T-helper 2 cell treated with Interferon-gamma antibody and Interleukin-4, amounts not matched to agents 5 μg/mL and 100 μg/mL, for 36 hours (primary cell): ENCODE measurements around the gene PDGFD.

Experiments
- DNase-seq: peaks from one replicate; pipeline ENCODE4 v3.0.0; 2021; ENCODE audit warnings: low spot score
- H3K27ac Mint-ChIP-seq: one replicate; pipeline ENCODE4 v1.8.0; 2021; ENCODE audit warnings: mild to moderate bottlenecking, mixed read lengths
- H3K27me3 Mint-ChIP-seq: one replicate; pipeline ENCODE4 v1.8.0; 2021; ENCODE audit warnings: low read depth, mixed read lengths
- H3K36me3 Mint-ChIP-seq: one replicate; pipeline ENCODE4 v1.8.0; 2021; ENCODE audit warnings: low read depth, mixed read lengths
- H3K4me1 Mint-ChIP-seq: one replicate; pipeline ENCODE4 v1.8.0; 2021; ENCODE audit warnings: low read depth, mixed read lengths
- H3K4me3 Mint-ChIP-seq: one replicate; pipeline ENCODE4 v1.8.0; 2022; ENCODE audit warnings: mild to moderate bottlenecking, moderate library complexity, mixed read lengths
- H3K9me3 Mint-ChIP-seq: one replicate; pipeline ENCODE4 v1.8.0; 2021; ENCODE audit warnings: mixed read lengths

PDGFD gene

DNA sequence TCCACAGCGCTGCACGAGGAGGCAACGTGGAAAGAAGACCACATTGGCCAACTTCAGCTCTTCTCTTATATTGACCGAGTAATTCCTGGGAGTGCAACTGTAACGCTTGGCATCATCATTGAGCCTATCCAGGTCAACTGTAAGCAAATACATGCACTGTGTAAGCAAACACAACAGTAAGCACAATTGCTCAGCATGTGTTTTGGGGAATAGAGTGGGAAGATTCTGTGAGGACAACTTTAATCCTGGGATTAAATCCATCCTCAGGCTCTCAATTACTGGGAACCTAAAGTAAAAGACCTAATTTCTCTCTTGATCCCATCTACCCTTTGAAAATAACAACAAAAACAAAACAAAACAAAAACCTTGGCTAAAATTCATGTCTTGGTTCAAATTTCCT is 237.0 kb downstream of the PDGFD start:
- Mint-ChIP-seq H3K27me3 (no peaks in the 10 kb centered on the region), H3K9me3 (no peaks in the 10 kb centered on the region), H3K27ac (no peak overlapping the region), H3K4me1 (no peaks in the 10 kb centered on the region), H3K4me3 (no peak overlapping the region), H3K36me3 (no peaks in the 10 kb centered on the region)
- DNase-seq, result no peak

- Mint-ChIP-seq H3K9me3 (no peaks in the 10 kb centered on the region), H3K4me1 (no peaks in the 10 kb centered on the region), H3K27ac (no peak overlapping the region), H3K4me3 (no peak overlapping the region), H3K27me3 (no peaks in the 10 kb centered on the region), H3K36me3 (no peaks in the 10 kb centered on the region)
- DNase-seq, result no peak
Measured at GRCh38 chr11:103924166-103925013, 239.6 kb downstream of the PDGFD start.

DNA sequence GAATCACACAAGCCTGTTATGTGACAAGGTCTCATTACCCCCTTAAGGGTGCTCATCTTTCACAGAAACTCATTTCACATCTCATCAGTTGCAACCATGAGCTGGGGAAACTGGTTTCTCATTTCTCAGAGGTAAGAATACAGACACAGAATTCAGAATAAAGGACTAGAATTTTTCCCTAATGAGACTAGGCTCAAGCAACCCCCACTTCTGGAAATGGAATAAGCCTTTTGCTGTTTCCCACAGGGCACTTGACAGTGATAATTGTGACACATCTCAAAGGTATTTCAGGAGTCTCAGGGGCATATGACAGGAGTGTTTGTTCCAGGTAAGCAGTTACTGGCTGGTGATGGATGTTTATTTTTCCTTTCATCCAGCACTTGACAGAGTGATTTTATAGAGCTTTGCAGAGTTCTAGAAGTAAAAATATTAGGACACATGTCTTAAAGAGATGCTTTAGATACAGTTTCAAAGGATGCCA is 240.5 kb downstream of the PDGFD start:
- no peak for DNase-seq
- Mint-ChIP-seq H3K27ac (no peak overlapping the region), H3K9me3 (no peaks in the 10 kb centered on the region), H3K27me3 (no peaks in the 10 kb centered on the region), H3K4me1 (no peaks in the 10 kb centered on the region), H3K4me3 (no peak overlapping the region), H3K36me3 (no peaks in the 10 kb centered on the region)

- Mint-ChIP-seq H3K4me1 (no peaks in the 10 kb centered on the region), H3K27me3 (no peaks in the 10 kb centered on the region), H3K9me3 (no peaks in the 10 kb centered on the region), H3K36me3 (no peaks in the 10 kb centered on the region), H3K4me3 (no peak overlapping the region), H3K27ac (no peak overlapping the region)
- DNase-seq, result no peak
Measured at GRCh38 chr11:103920933-103921332, 243.0 kb downstream of the PDGFD start.

DNA sequence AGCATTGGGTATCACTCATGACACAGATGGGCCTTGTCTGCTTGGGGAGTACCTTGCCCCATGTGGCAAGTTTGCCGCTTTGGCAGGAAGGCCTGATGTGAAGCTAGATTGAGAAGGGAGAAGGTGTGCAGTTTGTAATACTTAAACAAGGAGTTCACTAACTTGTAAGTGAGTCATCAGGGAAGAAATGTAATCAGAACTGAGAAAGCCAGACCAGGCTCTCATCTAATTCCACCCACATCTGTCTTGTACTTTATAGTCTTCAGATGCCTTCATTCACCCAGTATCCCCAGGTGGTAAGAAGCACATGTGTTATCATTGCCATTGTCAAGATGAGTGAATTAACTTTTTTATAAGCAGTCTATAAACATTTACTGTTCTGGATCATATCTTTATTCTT is 243.5 kb downstream of the PDGFD start:
- DNase-seq, result no peak
- no peaks in the 10 kb centered on the region for H3K4me1 Mint-ChIP-seq
- H3K27me3 Mint-ChIP-seq, result no peaks in the 10 kb centered on the region
- no peak overlapping the region for H3K27ac Mint-ChIP-seq
- no peaks in the 10 kb centered on the region for H3K9me3 Mint-ChIP-seq
- H3K4me3 Mint-ChIP-seq, result no peak overlapping the region
- no peaks in the 10 kb centered on the region for H3K36me3 Mint-ChIP-seq

DNA sequence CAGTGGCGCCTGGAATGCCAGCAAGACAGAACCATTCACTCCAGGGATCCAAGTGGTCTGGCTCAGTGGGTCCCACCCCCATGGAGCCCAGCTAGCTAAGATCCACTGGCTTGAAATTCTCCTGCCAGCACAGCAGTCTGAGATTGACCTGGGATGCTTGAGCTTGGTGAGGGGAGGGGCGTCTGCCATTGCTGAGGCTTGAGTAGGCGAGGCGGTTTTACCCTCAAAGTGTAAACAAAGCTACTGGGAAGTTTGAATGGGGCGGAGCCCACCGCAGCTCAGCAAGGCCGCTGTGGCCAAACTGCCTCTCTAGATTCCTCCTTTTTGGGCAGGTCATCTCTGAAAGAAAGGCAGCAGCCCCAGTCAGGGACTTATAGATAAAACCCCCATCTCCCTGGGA is 253.2 kb downstream of the PDGFD start:
- Mint-ChIP-seq H3K36me3 (no peaks in the 10 kb centered on the region), H3K4me1 (no peaks in the 10 kb centered on the region), H3K27ac (no peak overlapping the region), H3K27me3 (no peaks in the 10 kb centered on the region), H3K4me3 (no peak overlapping the region), H3K9me3 (peaks cover 22% of the 10 kb centered on the region)
- no peak for DNase-seq

DNA sequence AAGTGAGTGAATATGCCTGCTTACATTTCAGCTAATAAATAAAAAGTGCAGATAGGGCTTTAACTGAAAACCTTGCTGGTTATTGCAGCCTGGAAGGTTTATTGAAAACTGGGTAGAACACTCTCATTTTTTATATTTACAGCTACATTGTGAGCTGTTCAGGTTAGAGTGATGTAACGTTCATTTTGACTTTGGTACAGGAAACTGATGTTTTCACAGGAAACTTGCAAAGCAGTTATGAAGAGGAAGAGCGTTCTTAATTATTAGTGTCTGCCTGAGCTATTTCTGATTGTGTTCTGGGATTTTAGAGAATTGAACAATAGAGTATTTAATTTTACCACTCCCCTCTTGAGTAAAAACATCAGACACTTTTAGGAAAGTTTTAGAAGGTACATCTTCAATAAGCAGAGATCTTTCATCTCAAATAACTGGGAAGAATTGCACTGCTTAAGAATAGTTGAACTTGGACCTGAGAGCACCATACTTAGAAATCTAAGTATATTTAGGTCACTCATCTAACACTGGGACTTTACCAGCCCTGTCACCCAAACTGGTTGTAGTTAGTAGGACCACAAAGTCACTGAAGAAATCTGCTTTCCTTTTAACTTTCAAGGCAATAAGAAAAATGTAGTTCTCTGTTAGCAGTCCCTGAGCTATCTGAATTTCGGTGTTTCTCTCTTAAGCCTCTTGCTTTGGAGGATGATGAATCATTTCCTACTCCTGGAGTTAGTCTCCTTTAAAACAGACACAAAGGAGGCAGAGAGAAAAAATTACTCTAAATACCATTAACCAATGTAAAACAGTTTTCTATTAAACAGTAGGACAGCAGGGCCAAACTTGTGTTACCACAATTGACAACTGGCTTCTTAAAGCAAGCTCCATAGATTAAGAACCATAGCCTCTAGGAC is 256.1 kb downstream of the PDGFD start:
- no peaks in the 10 kb centered on the region for H3K27me3 Mint-ChIP-seq
- H3K27ac Mint-ChIP-seq, result no peak overlapping the region
- peaks cover 7% of the 10 kb centered on the region for H3K9me3 Mint-ChIP-seq
- H3K36me3 Mint-ChIP-seq, result no peaks in the 10 kb centered on the region
- H3K4me3 Mint-ChIP-seq, result no peak overlapping the region
- no peak for DNase-seq
- H3K4me1 Mint-ChIP-seq, result no peaks in the 10 kb centered on the region

DNA sequence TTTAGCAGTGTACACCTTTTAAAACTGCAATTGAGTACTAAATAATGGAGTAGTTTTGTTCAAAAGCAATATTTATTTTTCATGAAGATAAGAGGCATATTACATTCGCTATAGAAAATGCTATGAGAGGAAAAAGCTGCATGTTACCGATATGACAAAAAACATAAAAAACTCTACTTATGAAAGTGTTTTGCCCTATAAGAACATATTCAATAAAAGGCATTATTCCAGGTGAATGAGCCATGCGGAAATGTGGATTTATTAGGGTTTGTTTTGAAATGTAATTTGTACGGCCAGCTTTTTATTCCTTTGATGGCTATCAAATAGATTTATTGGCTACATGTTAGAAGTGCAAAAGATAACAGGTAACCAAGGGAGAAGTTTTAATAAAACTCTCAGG is 256.8 kb downstream of the PDGFD start:
- Mint-ChIP-seq H3K27ac (no peak overlapping the region), H3K4me3 (no peak overlapping the region), H3K4me1 (no peaks in the 10 kb centered on the region), H3K9me3 (peaks cover 7% of the 10 kb centered on the region), H3K27me3 (no peaks in the 10 kb centered on the region), H3K36me3 (no peaks in the 10 kb centered on the region)
- DNase-seq, result no peak

- Mint-ChIP-seq H3K9me3 (no peaks in the 10 kb centered on the region), H3K4me3 (no peak overlapping the region), H3K36me3 (no peaks in the 10 kb centered on the region), H3K27ac (no peak overlapping the region), H3K27me3 (no peaks in the 10 kb centered on the region), H3K4me1 (no peaks in the 10 kb centered on the region)
- DNase-seq, result no peak
Measured at GRCh38 chr11:103906291-103906867, 257.6 kb downstream of the PDGFD start.

- DNase-seq, result no peak
- Mint-ChIP-seq H3K27me3 (no peaks in the 10 kb centered on the region), H3K4me1 (no peaks in the 10 kb centered on the region), H3K27ac (no peak overlapping the region), H3K36me3 (no peaks in the 10 kb centered on the region), H3K9me3 (no peaks in the 10 kb centered on the region), H3K4me3 (no peak overlapping the region)
Measured at GRCh38 chr11:103904324-103904667, 259.7 kb downstream of the PDGFD start.

- no peaks in the 10 kb centered on the region for H3K4me1 Mint-ChIP-seq
- no peak for DNase-seq
- H3K27me3 Mint-ChIP-seq, result no peaks in the 10 kb centered on the region
- H3K9me3 Mint-ChIP-seq, result no peaks in the 10 kb centered on the region
- no peaks in the 10 kb centered on the region for H3K36me3 Mint-ChIP-seq
- H3K27ac Mint-ChIP-seq, result no peak overlapping the region
- H3K4me3 Mint-ChIP-seq, result no peak overlapping the region
Measured at GRCh38 chr11:103903621-103904323, 260.2 kb downstream of the PDGFD start.

GRCh38 chr11:103902994-103903393 is 261.0 kb downstream of the PDGFD start:
- no peaks in the 10 kb centered on the region for H3K36me3 Mint-ChIP-seq
- DNase-seq, result no peak
- no peak overlapping the region for H3K27ac Mint-ChIP-seq
- H3K4me1 Mint-ChIP-seq, result no peaks in the 10 kb centered on the region
- no peak overlapping the region for H3K4me3 Mint-ChIP-seq
- H3K9me3 Mint-ChIP-seq, result no peaks in the 10 kb centered on the region
- no peaks in the 10 kb centered on the region for H3K27me3 Mint-ChIP-seq

DNA sequence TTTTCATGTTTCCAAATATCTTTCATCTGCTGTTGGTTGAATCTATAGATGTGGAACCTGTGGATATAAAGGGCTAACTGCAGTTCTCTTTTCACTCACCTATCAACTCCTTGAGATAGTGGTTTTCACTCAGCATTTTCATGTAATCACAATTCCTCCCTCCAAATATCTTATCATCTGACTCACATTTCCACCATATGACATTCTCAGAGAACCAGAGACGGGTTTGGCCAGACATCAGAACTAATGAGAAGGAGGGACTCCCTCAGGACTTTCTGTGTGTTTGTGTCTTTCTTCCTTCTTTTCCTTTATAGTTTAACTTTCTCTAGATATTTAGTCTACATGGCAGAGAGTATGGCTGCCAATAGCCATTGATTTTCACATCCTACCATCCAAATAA is 262.3 kb downstream of the PDGFD start:
- DNase-seq, result no peak
- Mint-ChIP-seq H3K27me3 (no peaks in the 10 kb centered on the region), H3K27ac (no peak overlapping the region), H3K9me3 (no peaks in the 10 kb centered on the region), H3K36me3 (no peaks in the 10 kb centered on the region), H3K4me3 (no peak overlapping the region), H3K4me1 (no peaks in the 10 kb centered on the region)
